NCI-H146 treated with DMSO at 0.1 percent for 48 hours (cell line): ENCODE results near the gene CDR2L.
A peak's percentile ranks its signal among the peaks of the same experiment; 100 is the strongest.
"Not testable (repeated sequence)": the region's sequence is repeated elsewhere in the genome, so short reads cannot be mapped to it uniquely, and the experiment has no call there.

Experiments used
- DNase-seq: peaks from one replicate; lab custom pipeline; 2025; ENCODE audit not compliant: unreplicated experiment; lab: John Stamatoyannopoulos, UW

The CDR2L gene

GRCh38 chr17:75006653-75007052 is 19.2 kb downstream of the CDR2L start:
- DNase-seq: no peak

GRCh38 chr17:75008373-75008772 is 20.9 kb downstream of the CDR2L start:
- peak; percentile 41 for DNase-seq

- DNase-seq: no peak
These were observed 21.8 kb downstream of the CDR2L start for GRCh38 chr17:75009139-75009724.

- peak; percentile 80 for DNase-seq
These were observed 23.4 kb downstream of the CDR2L start for GRCh38 chr17:75010683-75011400.

- peak; percentile 36 for DNase-seq
These were observed 24.1 kb downstream of the CDR2L start for GRCh38 chr17:75011401-75012095.

DNA sequence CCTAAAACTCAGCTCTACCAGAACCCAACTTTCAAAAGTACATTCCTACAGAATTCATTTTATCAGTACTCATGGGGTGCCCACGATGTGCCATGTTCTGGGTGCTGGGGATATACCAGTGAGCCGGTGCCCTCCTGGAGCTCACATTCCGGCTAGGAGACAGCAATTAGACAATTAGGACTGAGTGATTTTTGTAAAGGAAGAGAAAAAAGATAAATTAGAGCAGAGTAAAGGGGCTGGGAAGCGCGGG is 24.6 kb downstream of the CDR2L start:
- no peak for DNase-seq

- DNase-seq: peak; percentile 51
These were observed 25.1 kb downstream of the CDR2L start, which contains the start of gene MRPL58 for GRCh38 chr17:75012346-75013091. MRPL58 (plus strand) TSS chr17:75012670; CDS start chr17:75012687, 17 bp downstream.

GRCh38 chr17:75013092-75013559 is 25.7 kb downstream of the CDR2L start:
- peak; percentile 46 for DNase-seq

- no peak for DNase-seq
These were observed 31.7 kb downstream of the CDR2L start for GRCh38 chr17:75019146-75019545.

- no peak for DNase-seq
These were observed 32.3 kb downstream of the CDR2L start for GRCh38 chr17:75019710-75020109.

DNA sequence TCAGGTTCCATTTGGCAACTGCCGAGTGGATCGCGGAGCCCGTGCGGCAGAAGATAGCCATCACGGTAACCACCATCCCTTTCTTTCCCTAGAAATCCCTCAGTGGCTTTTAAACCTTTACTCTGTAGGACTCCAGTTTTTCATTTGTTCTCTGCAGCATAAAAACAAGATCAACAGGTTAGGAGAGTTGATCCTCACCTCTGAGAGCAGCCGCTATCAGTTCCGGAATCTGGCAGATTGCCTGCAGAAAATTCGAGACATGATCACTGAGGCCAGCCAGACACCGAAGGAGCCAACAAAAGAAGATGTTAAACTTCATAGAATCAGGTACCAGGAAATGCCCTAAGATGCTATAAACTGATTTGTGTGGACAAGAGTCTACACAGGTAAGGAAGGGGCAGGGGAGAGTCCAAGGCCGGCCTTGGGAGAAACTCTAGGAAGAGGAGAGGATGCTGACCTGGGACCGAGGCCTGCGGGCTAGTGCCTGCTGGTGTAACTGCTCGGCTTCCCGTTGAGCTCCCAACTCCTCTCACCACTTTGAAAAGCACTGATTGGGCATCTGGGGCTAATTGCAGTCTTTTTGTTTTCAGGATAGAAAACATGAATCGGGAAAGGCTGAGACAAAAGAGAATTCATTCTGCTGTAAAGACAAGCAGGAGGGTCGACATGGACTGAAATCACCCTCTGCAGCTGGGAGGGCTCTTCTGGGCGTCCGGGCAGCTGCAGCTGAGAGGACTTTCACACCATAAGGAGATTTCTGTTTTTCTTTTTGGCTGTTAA is 33.1 kb downstream of the CDR2L start:
- DNase-seq: no peak

DNA sequence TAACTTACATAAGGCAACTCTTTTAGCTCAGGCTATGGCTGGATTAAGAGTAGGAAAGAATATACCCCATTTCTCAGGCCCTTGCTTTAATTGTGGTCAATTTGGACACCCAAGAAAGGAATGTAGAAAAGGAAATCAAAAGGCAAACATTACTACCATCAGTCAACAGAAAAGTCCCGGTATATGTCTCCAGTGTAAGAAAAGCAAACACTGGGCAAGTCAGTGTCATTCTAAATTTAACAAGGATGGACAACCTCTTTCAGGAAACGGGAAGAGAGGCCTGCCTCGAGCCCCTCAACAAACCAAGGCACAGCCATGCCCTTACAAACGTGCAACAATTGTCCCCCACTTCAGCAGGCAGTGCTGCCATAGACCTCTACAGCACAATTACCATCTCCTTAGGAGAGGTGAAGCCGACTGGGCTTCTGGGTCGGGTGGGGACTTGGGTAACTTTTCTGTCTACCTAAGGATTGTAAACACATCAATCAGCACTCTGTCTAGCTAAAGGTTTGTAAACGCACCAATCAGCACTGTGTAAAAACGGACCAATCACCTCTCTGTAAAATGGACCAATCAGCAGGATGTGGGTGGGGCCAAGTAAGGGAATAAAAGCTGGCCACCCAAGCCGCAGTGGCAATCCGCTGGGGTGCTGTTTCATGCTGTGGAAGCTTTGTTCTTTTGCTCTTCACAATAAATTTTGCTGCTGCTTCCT is 37.4 kb downstream of the CDR2L start:
- DNase-seq: no peak

DNA sequence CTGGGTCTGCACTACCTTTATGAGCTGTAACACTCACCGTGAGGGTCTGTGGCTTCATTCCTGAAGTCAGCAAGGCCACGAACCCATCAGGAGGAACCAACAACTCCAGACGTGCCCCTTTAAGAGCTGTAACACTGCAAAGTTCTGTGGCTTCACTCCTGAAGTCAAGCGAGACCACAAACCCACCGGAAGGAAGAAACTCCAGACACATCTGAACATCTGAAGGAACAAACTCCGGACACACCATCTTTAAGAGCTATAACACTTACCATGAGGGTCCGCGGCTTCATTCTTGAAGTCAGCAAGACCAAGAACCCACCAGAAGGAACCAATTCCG is 37.9 kb downstream of the CDR2L start:
- DNase-seq: not testable (repeated sequence)

DNA sequence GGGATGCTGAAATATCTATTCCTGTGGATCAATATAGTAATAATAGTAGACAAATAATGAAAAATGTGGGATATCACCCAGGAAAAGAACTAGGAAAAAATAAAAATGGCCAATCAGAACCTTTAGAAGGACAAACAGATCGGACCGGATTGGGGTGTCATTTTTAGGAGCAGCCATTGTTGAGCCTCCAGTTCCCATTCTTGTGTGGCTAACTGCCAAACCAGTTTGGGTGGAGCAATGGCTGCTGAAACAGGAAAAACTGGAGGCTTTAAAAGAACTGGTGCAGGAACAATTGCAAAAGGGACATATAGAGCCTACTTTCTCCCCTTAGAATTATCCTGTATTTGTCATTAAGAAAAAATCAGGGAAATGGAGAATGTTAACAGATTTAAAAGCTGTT is 39.2 kb downstream of the CDR2L start:
- DNase-seq: not testable (repeated sequence)

DNA sequence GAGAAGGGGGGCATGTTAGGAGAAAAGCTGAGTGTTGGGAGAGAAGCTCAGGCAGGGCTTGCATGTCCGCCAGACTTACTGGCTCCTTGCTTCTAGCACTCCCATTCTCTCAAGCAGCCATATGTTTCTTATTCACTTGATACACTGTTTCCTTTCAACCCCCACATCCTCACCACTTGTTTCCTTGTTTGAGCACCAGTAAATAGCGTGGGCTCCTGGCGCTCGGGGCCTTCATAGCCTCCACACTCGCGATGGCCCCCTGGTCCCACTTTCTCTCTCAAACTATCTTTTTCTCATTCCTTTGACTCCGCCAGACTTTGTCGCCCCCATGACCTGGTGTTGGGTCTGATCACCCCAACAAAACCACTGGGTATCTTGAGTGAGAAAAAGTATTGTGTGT is 42.7 kb downstream of the CDR2L start:
- no peak for DNase-seq

DNA sequence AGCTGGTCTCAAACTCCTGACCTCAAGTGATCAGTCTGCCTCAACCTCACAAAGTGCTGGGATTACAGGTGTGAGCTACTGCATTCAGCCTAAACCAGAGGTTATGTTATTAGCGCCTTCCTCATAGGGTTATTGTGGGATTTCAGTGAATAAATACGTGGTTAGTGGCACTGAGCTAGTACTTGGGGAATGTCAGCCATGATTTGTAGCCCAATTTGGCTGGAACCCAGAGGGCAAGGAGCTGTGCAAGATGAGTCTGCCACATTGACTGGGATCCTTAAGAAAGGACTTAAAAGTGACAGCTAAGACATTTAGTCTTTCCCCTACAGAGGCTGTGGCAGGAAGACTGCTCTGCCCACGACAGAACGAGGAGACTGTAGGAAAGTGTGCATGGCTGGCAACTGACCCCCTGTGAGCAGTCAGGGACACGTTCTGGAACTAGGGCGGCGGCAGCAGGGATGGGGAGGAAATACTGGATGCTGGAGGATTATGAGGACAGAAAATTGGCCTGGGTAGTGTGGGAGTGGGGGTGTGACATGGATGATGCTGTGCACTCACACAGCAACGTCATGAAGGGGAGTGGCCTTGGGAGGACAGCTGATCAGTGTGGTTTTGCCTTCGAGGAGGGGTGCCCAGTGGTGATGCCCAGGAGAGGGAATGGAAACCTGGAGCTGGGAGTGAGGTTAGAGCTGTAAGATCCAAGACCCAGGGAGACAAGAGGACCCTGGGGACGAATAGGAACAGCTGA is 44.7 kb downstream of the CDR2L start:
- peak; percentile 55 for DNase-seq

DNA sequence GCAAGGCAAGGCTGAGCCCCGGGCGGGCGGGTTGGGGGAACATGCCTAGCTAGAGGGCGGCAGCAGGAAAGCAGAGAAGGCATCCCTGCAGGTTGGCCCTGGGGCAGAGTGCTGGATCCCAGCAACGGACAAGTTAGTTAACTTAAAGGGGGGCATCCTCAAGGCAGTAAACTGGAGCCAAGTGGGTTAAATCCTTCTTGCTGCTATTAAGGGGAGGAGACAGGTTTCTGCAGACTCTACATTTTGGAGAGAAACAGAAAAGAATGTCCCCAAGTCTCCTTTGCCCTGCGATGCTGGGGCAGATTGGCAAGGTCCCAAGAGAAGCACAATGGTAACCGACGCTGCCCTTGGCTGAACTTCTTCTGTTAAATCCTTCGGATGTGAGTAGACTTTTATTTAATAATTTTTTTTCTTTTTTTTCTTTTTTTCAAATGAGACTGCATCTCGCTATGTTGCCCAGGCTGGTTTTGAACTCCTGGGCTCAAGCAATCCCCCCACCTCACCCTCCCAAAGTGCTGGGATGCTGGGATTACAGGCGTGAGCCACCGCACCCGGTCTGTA is 45.4 kb downstream of the CDR2L start:
- no peak for DNase-seq

- peak; percentile 84 for DNase-seq
These were observed 46.2 kb downstream of the CDR2L start for GRCh38 chr17:75033346-75034235.
